ENCODE measurements around the gene NCKAP5.

NCKAP5 gene

GRCh38 chr2:132904142-132904842 lies 664.0 kb downstream of the NCKAP5 start:
- DNase-seq, result no peak

- no peak for DNase-seq
These were observed 665.6 kb downstream of the NCKAP5 start for GRCh38 chr2:132902626-132903025.

GRCh38 chr2:132901661-132902060 lies 666.6 kb downstream of the NCKAP5 start:
- no peak for DNase-seq

- no peak for DNase-seq
These were observed 671.2 kb downstream of the NCKAP5 start for GRCh38 chr2:132897111-132897510.

GRCh38 chr2:132896073-132896472 lies 672.2 kb downstream of the NCKAP5 start:
- no peak for DNase-seq

- DNase-seq, result no peak
These were observed 676.8 kb downstream of the NCKAP5 start for GRCh38 chr2:132891498-132891897.

GRCh38 chr2:132886574-132886973 lies 681.7 kb downstream of the NCKAP5 start:
- DNase-seq, result no peak

- no peak for DNase-seq
These were observed 683.6 kb downstream of the NCKAP5 start for GRCh38 chr2:132884705-132885104.

GRCh38 chr2:132884292-132884691 lies 684.0 kb downstream of the NCKAP5 start:
- DNase-seq, result no peak

- no peak for DNase-seq
These were observed 684.8 kb downstream of the NCKAP5 start for GRCh38 chr2:132883430-132883829.

GRCh38 chr2:132881546-132881945 lies 686.7 kb downstream of the NCKAP5 start:
- DNase-seq, result no peak

- DNase-seq, result no peak
These were observed 690.3 kb downstream of the NCKAP5 start for GRCh38 chr2:132877923-132878322.

GRCh38 chr2:132876745-132877391 lies 691.4 kb downstream of the NCKAP5 start:
- no peak for DNase-seq

GRCh38 chr2:132875193-132875592 lies 693.1 kb downstream of the NCKAP5 start:
- DNase-seq, result no peak

GRCh38 chr2:132873738-132874137 lies 694.5 kb downstream of the NCKAP5 start:
- DNase-seq, result no peak

- no peak for DNase-seq
These were observed 696.4 kb downstream of the NCKAP5 start for GRCh38 chr2:132871831-132872230.

- no peak for DNase-seq
These were observed 704.3 kb downstream of the NCKAP5 start for GRCh38 chr2:132863961-132864360.

GRCh38 chr2:132860220-132860619 lies 708.0 kb downstream of the NCKAP5 start:
- no peak for DNase-seq

- no peak for DNase-seq
These were observed 708.7 kb downstream of the NCKAP5 start for GRCh38 chr2:132859590-132859989.

- no peak for DNase-seq
These were observed 710.9 kb downstream of the NCKAP5 start for GRCh38 chr2:132857319-132857718.

- no peak for DNase-seq
These were observed 717.6 kb downstream of the NCKAP5 start for GRCh38 chr2:132850688-132851087.

GRCh38 chr2:132849118-132849517 lies 719.1 kb downstream of the NCKAP5 start:
- no peak for DNase-seq

- DNase-seq, result no peak
These were observed 722.9 kb downstream of the NCKAP5 start for GRCh38 chr2:132845339-132845738.

GRCh38 chr2:132844585-132844984 lies 723.7 kb downstream of the NCKAP5 start:
- DNase-seq, result no peak

- DNase-seq, result no peak
These were observed 730.5 kb downstream of the NCKAP5 start for GRCh38 chr2:132837769-132838168.

Measured in NCI-H69 (cell line).